Activated T-cell treated with anti-CD3 and anti-CD28 coated beads, Interleukin-2, amount 50 U/mL, for 1 hour (primary cell): ENCODE results near the gene DAAM2.

Experiments used
- DNase-seq: peaks from one replicate; pipeline ENCODE4 v3.0.0-alpha.2; 2020

Gene DAAM2

DNA sequence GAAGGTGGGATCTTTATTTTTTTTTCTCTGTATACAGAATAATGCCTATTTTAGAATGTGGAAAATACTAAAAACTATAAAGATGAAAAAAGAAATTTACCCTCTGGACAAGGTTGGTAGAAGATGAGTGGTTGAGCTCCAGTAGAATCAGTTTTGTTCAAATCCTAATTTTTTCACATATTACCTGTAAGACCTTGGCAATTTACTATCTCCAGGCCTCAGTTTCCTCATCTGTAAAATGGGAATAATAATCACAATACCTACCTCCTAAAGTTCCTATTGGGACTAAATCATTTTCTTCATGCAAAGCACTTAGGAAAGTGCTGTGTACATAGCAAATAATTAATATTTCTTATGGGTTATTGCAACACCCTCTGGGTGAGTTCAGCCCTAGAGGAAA lies 28.4 kb downstream of the DAAM2 start:
- DNase-seq = no peak

DNA sequence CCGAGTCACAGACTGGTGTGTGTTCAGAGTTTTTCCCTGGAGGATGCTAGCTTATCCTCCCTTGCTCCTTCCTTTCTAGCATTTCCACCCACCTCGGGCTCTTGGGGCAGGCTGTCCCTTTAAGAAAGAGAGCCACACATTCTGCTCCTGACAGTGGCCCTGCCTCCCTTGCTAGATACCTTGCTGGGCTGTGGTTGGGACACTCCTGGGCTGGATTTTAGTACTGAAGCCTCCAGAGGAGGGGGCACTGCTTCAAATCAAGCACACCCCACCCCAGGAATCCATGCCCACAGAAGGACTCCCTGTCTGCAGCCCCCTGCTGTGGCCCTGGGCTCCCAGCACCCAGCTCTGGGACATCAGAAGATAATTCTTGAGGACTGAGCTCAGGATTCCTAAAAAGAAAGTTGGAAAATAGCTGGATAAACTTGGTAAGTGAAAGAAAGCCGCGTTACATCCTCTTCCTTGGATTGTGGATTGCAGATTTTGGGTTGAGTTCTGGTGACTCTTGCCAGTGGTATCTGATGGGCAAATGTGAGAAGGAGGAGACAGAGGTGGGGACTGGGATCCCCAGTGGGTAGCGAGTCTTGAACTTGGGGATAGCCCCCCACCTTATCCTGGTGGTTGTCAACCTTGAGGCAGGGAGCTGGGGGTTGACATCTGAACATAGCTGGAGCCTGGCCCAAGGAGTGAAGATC lies 29.0 kb downstream of the DAAM2 start:
- no peak for DNase-seq

DNA sequence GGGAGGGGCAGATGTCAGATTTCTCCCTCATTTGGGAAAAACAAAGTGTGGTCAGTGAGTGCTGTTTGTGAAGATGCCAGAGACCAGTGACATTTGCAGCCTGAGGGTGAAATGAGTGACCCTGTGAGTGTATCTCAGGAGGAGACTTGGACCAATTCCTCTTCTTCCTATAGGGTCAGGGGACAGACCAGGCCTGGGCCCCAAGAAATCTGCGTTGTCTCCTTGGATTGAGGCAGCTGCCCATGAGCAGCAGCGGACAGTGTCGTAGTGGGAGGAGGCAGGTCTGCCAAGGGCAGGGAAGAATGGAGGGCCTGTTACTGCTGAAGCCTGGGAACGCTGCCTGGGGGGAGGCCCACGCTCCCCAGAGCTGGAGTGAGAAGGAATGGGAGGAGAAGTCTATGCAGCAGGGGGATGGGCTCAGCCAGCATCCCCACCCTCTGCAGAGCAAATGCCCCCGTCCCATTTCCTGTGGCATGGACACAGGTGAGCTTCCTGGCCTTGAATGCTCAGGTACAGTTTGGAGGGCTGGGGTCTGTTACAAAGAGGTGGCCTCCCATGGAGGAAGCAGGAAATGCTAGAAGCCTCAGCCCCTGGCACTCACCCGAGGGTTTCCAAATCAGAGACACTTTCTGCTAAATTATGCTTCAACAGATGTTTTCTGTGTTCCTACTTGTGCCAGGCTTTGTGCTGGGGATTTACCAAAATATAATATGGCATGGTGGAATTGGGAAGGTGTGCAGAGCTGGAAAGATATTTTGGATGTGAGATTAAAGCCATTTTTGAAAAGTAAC lies 29.8 kb downstream of the DAAM2 start:
- DNase-seq = no peak

DNA sequence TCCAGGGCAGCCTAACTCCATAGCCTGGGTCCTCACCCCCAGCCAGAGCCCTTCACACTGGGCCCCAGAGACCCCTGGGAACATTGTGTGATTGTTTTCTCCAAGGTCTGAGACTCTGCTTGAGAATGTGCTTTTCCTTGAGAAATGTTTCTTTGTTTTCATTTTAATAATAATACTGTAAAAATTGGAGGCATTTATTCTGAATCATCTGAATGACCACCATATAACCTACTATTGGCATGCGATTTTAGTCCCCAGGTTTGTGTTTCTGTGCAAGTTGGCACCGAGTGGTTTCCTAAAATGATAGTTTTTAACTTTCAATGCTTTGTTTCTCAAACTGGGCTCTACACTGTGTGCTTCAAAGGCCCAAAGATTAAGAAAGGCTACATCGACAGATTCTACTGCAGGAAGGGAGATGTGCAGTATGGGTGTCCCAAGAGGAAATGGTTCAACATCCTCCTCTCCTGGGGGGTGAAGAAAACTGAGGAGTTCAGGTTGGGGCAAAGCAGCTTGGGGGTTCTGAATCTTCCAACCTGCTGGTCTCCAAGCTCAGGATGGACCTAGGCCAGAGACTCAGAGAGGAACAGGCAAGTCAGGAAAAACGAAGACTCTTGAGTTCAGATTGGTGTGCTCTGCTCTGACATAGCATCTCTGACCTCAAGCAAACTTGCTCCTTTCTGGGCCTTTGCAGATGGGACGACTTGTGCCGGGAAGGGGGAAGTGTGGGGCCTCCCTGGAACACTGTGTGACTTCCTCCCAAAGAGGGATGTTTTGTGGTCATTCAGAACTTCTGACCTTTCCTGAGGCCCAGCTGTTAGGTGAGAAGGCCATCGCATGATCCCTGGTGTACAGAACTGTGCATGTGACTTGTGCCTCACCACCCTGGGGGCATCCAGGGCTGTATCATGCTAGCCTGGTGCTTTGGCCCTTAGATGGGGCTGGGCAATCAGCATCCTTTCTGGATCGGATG lies 31.0 kb downstream of the DAAM2 start:
- no peak for DNase-seq

DNA sequence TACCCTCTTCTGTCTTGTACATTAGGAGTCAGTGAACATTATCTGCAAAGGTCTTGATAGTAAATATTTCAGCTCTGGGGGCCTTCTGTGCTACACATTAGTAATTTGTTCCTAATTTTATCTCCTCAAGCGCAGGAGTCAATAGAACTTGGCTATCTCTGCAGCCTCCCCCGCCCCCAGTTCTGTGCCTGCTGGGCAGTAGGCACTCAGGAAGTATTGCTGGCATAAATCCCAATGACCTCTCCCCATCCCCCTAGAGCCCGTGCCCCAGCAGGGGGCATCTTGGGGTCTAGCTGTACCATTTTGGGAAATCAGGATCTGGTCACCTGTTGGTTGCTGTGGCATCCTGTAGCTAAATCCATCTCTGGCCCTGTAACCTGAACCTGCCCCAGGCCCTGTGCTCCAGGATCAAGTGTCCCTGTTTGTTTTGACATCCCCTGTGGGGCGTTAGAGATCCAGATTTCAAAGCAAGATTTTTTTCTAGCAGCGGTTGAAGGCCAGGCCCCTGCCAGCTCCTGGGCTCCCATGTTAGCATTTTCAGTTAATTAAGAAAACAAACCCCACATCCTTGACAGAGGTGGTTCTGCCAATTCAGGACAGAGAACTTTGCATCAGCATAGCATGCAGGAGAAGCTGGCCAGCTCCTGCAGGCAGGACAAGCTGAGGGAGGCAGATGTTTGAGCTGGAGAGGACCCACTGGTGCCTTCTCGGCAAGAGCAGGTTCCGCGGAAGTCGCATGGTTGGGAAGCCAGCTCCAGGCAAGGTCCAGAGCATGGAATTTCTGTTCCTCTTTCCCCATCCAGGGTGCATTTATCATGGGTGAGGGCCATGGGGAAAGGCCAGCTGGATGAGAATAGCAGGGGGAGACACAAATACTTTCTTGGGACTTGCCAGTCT lies 32.1 kb downstream of the DAAM2 start:
- no peak for DNase-seq

DNA sequence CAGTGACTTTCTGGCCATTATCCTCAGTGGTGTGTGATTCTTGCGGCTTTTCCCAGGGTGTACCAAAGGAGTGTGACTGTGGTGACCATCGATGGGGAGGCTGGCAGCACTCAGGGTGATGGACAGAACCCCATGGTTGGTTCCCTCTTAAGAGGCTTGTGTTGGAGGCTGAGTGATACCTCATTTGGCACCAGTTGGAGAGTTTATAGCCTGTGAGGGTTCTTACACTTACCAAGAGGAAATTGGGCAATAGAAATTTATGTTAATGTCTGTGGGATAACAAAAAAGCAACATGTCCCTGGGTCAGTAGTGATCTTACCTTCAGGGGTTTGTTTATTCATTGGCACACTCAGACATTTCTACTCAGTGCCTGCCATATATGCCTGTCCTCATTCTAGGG lies 37.2 kb downstream of the DAAM2 start:
- no peak for DNase-seq

DNA sequence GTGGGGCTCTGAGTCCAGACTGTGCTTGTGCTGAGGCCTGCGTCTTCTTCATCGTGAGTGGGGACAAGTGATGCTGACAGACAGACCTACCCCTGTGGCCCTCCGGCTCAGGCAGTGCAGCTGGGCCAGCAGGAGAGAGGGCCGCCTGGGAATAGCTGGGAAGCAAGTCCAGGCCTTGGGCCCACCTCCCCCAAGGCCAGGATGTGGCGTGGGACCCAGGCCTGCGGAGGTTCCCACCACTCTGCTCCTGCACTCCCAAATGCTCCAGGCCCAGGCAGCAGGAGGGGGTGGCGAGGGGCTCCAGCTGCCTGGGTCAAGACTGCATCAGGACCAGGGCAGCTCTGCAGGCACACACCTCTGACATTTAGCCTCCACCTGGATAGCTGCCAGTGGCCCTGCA lies 38.3 kb downstream of the DAAM2 start:
- no peak for DNase-seq

DNA sequence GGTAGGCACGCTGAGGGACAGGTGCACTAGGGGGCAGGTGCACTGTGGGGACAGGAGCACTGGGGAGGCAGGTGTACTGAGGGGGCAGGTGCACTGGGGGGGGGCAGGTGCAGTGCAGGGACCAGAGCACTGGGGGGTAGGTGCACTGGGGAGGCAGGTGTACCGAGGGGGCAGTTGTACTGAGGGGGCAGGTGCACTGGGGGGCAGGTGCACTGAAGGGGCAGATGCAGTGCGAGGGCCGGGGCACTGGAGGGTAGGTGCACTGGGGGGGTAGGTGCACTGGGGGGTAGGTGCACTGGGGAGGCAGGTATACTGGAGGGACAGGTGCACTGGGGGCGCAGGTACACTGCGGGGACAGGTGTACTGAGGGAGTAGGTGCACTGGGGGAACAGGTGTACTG lies 39.5 kb downstream of the DAAM2 start:
- no peak for DNase-seq

DNA sequence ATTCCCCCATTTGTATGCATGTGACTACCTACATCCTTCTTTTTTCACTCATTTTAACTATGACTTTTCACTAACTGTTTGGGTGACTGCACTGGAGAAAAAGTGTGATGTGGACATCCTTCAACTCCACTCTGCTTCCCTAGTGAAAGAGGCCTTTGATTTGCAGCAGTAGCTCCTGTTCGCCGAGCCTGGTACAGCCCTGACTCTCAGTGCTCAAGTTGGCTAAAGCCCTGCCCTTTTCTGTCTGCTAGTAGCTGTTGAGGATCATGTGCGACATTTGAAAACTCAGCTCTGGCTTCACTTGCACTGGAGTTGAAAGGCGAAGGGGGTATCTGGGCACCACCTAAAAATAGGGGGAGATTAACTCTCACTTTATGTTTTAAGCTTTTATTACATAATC lies 42.1 kb downstream of the DAAM2 start:
- DNase-seq = no peak

DNA sequence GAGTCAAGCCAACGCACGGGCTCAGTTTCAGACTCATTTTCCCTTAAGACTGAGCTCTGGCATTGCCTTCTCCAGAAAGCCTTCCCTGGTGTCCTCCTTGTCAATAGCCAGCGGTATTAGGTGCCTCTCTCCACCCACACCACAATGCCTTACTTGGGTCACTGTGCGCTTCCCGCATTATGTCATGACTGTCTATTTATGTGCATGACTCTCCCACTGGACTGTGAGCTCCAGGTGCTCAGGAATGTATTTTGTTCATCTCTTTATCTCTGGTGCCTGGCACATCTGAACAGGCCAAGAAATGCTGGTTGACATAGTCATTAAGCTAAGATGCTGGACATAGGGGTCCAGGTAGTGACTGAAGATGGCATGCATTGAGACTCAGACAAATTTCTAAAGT lies 42.7 kb downstream of the DAAM2 start:
- no peak for DNase-seq

DNA sequence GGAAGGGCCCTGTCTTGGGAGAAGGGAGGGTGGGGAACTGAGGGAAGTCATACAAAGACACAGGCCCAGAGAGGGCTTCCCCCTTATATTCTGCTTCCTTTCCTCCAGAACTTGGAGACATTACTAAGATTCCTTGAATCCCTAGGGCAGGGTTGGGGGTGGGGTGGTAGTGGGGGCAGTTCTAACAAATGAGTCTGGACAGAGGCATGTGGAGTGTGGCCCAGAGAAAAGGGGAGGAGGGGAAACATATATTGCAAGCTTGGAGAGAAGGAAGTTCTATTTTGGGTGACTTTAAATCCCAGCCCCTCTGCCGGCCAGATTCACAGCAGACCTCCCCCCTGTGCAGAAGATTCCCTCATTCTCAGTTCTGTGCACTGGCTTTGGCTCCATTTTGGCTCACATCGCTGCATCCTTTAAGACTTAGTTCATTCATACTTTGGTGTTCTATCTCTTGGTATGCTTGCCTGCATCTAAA lies 43.7 kb downstream of the DAAM2 start:
- no peak for DNase-seq

DNA sequence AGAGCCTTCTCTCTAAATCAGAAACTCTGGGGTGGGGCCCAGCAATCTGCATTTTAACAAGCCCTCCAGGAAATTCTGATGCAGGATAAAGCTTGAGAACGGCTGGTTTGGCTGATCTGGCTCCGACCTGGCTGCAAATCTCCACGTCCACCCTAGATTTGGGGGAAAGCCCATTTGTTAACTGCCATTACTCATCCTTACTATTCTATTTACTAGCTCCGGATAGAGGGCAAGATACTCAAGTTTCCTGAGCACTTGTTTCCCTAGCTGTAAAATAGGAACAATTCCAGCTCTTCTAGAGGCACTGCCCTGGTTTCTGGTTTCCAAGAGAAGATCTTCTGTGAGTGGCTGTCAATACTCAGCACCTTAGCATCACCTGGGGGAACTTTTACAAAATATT lies 44.4 kb downstream of the DAAM2 start:
- DNase-seq = no peak

DNA sequence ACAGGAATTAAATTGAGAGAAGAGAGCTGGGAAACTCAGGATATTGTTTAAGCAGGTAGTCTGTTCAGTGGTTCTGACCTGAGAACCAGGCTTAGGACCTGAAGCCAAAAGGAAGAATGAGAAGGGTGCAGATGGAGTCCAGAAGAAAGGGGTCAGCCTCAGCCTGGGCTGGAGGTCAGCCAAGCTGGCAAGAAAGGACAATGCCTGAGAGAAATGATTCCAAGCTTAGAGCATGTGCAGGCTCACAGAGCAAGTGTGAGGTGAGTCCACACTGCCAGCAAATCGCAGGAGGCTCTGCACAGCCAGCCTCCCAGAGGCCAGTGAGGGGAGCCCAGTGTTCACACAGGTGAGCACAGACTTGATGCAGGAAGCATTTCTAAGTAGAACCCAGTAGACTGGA lies 47.3 kb downstream of the DAAM2 start:
- DNase-seq = no peak

DNA sequence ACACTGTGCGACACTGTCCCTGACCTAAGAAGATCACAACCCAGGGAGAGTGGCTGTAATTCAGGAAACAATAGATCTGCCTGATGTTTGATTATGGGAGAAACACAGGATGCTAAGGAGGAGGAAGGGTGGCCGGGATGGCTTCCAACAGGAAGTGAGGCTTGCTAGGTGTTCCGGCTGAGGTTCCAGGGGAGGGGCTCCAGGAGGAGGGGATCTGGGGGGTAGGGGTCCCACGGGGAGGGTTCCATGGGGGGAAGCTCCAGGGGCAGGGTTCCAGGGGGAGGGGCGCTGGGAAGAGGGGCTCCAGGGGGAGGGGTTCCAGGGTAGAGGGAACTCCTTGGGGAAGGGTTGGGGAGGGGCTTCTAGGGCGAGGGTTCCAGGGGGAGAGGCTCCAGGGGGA lies 48.6 kb downstream of the DAAM2 start:
- DNase-seq = no peak

DNA sequence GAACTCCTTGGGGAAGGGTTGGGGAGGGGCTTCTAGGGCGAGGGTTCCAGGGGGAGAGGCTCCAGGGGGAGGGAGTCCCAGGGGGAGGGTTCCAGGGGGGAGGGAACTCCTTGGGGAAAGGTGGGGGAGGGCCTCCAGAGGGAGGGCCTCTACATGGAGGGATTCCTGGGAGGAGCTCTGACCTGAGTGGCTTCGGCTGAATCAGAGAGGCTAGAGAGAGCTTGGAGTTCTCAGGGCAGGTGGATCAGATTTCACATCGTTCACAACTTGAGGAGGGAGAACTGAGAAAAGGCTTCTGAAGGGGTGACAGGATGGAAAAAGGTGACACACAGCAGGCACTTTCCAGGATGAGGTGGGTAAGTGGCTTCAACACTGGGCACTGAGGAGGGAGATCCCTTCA lies 49.1 kb downstream of the DAAM2 start:
- no peak for DNase-seq

DNA sequence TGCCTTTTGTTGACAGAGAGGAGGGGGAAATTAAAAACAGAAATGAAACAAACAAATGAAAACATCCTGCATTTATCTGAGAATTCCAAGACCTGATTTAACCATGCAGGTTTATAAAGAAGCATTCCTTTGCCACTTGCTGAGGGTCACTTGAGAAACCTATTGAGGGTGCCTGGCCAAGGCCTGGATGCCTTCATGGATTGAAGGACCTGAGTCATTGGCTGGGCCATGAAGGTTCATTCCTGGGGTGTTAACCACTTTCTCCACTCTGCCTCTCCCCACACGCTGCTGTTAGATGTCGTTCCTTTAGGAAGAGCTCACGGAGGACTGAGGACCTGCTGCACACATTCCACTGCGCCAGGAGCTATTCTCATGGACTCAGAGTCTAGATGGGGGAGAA lies 49.7 kb downstream of the DAAM2 start:
- no peak for DNase-seq

DNA sequence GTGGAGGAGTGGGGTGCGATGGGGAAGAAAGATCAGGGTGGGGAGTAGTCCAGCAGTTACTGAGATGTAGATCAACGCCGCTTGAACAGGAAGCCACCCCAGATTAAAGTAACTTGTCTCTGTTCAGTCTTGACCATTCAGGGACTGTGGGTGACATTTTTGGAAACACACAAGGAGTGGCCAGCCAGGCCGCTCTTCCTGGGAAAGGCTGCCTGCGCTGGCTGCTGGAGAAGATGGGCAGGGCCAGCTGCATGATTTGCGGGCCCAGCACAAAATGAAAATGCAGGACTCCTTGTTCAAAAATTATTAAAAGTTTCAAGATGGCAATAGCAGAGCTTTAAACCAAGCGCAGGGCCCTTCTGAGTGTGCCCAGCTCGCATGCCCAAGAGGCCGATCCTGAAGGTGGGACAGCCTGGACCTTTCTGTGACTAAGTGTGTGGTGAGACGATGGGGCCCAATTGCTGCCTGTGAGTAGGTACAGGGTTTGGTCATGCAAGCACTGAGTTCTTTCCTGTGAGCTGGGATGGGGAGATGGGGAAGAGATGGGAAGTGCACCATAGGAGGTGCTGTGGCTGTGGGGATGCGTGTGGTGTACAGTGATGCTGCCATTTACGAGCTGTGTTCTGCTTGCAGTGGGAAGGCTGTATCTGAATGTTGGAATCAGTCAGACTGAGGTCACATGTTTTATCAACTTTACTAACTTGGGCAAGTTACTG lies 51.3 kb downstream of the DAAM2 start:
- DNase-seq = no peak

DNA sequence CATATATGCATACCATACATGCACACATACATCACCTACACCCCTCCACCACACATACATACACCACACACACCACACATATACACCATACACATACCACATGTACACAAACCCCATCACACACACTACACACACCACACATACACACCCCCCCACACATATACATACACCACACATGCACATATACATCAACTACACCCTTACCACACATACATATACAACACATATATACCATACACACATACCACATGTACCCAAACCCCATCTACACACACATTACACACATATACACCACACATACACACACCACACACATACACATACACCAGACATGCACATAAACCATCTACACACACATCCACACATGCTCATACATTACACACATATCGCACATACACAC lies 52.7 kb downstream of the DAAM2 start:
- DNase-seq = no peak

DNA sequence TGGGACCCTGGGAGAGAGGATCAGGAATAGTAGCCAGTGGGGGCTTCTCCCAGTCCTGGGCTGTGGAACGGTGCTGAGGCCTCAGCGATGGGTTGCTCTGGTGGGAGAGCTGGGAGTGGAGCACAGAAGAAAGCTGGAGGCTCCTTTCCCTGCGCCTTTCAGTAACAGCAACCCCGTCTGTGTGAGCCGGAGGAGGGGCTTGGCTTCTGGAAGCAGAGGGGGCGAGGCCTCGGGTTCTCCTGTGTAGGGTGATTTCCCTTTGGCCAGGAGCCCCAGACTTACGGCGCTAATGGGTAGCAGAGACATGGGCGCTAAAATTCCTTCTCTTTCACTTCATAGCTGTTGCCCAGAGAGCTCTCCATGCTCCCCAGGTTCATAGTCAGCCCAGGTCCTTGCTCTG lies 55.0 kb downstream of the DAAM2 start:
- no peak for DNase-seq

DNA sequence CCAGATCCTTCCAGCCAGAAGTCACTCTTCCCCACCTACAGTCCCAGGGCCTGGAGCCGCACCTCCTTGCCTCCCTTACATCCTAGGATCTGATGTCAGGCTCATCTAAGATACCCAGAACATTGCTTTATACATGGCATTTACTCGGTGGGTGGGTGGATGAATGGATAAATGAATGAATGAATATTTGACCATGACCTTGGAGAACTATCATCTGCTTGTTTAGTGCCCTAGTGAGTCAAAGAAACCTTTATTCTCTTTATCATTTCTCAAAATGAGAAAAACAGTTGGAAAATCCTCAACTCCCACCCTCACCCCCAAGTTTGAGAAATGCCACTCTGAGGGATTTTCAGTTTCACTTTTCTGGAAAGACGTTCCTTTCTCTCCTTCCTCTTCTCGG lies 56.0 kb downstream of the DAAM2 start:
- no peak for DNase-seq

DNA sequence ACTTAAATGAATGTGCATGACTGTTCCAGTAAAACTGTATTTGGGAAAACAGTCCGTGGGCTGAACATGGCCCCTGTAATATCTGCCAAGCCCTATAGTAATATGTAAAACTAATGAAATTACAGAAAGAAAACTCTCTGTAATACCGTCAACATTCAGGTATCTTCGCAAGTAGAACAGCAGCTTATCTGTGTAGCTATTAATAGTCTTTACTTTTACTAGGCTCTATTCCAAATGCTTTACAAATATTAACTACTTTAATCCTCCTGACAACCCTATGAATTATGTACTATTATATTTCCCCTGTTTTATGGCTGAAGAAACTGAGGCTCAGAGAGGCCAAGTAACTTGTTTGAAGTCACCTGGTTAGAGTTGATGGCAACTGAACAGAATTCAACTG lies 57.1 kb downstream of the DAAM2 start:
- DNase-seq = no peak

DNA sequence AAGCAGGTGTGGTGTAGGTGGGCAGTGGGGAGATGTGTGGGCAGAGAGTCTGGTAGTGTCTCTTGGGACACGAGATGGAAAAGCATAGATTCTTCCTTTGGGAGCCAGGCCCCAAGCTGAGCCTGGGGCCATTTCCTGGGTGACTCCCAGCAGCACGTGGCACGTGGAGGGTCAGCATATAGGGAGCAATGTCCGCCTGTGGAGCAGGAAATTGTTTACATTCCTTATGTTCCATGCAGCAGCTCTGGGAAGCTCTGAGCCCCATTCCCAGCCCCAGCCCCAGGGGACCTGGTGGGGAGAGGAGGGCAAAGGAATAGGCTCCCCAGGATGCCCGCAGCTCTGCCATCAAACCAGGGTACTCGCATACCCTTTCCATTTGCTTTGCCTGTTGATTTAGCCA lies 57.6 kb downstream of the DAAM2 start:
- DNase-seq = no peak
